Activated naive CD8-positive, alpha-beta T cell treated with anti-CD3 and anti-CD28 coated beads, Interleukin-2, amount 50 U/mL, for 16 hours (primary cell): ENCODE measurements around the gene CMTM7.

Experiments used
- DNase-seq: peaks from one replicate; pipeline ENCODE4 v3.0.0-alpha.2; 2020; ENCODE audit warnings: low read depth, low spot score

Gene CMTM7

DNA sequence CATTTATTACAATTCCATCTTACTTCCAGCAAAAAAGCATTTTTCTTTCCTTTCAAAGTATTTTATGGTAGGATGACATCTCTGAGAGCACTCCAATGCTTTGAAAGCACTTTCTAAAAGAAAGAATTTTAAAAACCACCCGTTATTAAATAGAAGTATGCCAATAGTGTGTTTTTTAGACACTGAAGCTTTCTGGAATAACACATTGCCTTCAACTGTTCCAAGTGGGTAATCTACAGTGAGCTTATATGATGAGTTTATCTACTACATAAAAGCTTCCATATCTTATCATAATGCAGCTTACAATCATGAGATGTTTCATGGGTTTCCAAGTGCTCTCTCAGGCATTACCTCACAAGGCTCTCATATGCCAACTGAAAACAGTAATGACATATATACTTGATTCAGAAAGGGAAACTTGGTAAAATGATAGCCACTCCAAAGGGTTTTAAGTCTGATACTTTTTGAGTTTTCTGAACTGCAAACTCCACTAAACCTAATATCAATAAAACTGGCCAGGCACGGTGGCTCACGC, 96.9 kb downstream of the CMTM7 start:
- DNase-seq, result no peak

DNA sequence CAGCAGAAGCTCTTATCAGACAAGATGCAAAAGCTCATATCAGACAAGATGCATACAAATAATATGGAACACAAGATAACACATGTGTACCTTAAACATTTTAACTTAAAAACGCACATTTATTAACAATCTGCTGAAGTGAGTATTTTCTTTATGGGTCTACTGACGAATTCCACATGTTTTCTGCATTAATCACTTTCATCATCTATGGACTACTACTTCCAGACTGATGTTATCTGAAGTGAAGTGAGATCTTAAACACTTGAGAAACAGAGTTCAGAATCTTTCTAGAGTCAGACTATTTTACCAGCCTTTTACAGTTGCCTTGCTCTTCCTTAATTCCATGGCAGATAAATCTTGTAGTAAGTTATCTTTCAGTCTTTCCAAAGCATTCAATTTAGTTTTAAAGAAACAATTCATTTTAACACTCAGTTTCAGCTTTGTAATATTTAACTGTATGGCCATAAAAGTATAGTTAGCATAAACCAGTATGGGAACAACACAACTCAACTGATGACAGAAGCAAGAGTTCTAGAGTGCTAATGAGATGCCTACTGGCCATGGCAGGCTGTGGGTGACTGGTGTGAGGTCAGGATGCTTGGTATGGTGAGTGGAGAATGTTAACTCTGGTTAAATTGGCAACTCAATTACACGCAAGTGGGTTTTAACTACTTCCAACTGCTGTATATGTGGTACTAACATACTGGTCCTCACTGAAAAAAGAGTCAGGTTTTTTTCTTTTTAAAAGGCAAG, 101.2 kb downstream of the CMTM7 start:
- DNase-seq, result no peak

GRCh38 chr3:32493437-32494414, 102.1 kb downstream of the CMTM7 start:
- no peak for DNase-seq

DNA sequence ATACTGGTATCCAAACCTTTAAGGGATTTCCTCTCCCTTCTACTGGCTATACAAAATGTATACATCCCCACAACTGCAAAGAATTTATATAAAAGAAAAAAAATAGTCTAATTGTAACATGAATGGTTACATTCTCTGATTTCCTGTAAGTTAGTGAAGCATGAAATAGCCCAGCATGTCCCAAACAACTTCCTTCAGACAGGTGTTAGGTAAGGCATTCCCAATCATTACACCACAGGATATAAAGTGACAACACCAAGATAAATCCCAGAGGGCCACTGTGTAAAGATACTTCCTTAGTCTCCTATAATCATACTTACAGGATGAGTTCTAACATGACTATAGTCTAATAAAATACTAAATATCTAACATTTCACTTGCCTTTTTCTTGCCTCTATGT, 103.4 kb downstream of the CMTM7 start:
- DNase-seq, result no peak

DNA sequence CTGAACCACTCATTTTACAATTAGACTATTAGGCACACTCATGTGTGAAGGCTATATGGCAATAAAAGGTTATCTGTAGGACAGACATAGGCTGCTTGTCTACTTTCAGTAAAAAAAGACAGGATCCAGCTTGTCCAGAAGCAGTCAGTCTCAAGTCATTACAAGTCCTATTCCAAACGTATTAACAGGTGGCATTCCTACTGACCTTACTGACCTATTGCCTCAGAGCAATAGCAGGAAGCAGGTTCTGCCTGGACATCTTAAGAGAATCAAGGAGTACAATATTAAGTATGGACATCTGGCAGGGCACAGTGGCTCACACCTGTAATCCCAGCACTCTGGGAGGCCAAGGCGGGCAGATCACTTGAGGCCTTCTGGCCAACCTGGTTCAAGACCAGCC, 104.0 kb downstream of the CMTM7 start:
- no peak for DNase-seq

GRCh38 chr3:32498252-32498651, 106.6 kb downstream of the CMTM7 start:
- DNase-seq, result no peak

DNA sequence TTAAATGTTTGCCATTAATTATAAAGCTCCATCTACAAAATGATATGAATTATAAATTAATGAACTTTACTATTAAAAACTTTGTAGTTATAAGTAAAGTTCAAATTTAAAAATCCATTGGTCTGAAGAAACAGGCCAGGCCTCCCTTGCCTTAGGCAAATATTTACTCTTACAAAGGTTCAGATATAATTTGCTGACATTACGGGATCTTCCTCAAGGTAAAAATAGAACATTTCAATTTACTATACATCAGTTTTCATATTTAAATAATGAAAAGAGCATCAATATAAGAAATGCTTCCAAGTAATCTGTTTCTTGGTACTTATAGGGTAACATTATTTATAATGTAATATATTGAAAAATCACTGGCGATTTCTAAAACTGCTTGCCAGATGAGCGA, 107.3 kb downstream of the CMTM7 start:
- no peak for DNase-seq

DNA sequence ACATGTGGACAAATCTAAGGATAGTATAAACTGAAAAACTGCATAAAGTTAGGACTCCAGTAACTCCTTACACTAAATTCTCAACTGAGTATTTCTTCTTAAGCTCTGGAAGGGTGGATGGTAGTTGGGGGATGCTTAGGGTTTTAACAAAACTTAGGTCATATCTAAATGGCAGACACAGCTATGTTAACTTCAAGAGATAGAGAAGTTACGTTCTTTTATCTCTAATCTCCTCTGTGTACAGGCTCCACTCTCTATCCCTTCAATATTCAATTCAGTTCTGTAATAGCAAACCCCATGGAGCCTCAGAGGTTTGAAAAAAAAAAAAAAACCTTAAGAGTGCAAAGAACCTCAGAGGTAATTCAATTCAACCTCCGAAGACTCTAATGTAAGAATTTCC, 107.9 kb downstream of the CMTM7 start:
- DNase-seq, result no peak

GRCh38 chr3:32500231-32500630, 108.6 kb downstream of the CMTM7 start:
- DNase-seq, result no peak

DNA sequence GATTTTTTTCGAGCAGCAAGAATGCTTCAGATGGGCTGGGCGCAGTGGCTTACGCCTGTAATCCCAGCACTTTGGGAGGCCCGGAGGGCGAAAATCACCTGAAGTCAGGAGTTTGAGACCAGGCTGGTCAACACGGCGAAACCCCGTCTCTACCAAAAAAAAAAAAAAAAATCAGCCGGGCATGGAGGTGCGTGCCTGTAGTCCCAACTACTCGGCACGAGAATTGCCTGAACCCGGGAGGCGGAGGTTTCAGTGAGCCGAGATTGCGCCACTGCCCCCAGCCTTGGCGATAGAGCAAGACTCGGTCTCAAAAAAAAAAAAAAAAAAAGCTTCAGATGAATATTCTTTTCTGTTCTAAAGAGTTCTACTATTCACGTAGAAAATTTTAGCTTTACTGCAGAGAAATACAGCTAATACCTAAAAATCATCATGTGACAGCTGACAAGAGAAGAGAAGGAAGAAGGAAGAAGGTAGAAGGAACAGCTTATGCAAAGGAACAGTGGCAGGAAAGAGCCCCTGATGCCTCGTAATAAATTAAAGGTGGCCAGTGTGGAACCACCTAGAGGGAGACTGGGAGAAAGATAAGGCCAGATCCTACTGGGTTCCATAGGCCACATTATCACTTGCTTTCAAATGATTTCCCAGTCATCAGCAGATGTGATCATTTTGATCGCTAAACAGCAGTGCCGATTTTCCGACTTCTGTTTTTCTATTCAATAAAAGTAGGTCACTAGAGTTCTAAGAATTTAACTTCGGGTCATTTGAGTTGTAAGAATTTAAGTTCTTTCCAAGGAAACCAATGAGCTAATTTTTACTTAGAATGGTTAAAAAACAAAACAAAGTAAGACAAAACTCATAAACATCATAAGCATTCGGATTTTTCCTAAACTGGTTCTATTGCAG, 109.5 kb downstream of the CMTM7 start:
- no peak for DNase-seq

GRCh38 chr3:32501783-32502117, 110.1 kb downstream of the CMTM7 start:
- DNase-seq, result no peak

GRCh38 chr3:32502118-32502945, 110.7 kb downstream of the CMTM7 start, which contains the start of gene CMTM6:
Gene CMTM6 (minus strand): TSS chr3:32502852. CDS start chr3:32502745, 107 bp downstream.
- DNase-seq, result peak; percentile 39

GRCh38 chr3:32502946-32503286, 111.3 kb downstream of the CMTM7 start:
- DNase-seq, result no peak
